Endometrial microvascular endothelial cells (primary cell): Measurements from ENCODE around the gene SH3BGRL2. TPM values are rescaled to one million over a fixed set of nuclear protein-coding genes. Genes with fewer than 3 reads are reported as not detected.
"Not testable (repeated sequence)": the region's sequence is repeated elsewhere in the genome, so short reads cannot be mapped to it uniquely, and the experiment has no call there.

ENCODE experiments used
- in situ Hi-C: cut with HindIII; loops from 2 replicates; pipeline ENCODE4 v1.10.0; 2017; ENCODE audit warnings: low sequenced_read_pairs, low pct_unique_long_range_greater_than_20kb; ENCODE audit errors: inconsistent ontology term
- total RNA-seq: library from RNA; depleted of rRNA; stranded (reverse); fragments of >200 nt; gene quantifications from one replicate; pipeline ENCODE4 v1.2.3, GENCODE V29; 2015; ENCODE audit errors: inconsistent ontology term

The SH3BGRL2 gene
- total RNA-seq, 1 donor from 2014 or later, result 19.6 TPM

GRCh38 chr6:79713701-79714322 is 82.7 kb downstream of the SH3BGRL2 start:
- in situ Hi-C loops, result no loop called here

GRCh38 chr6:79717989-79718388 is 86.9 kb downstream of the SH3BGRL2 start:
- in situ Hi-C loops, result no loop called here

- in situ Hi-C loops, result no loop called here
Measured at GRCh38 chr6:79718509-79719247, 87.5 kb downstream of the SH3BGRL2 start.

- in situ Hi-C loops, result no loop called here
Measured at GRCh38 chr6:79719248-79719960, 88.3 kb downstream of the SH3BGRL2 start.

GRCh38 chr6:79724816-79725215 is 93.7 kb downstream of the SH3BGRL2 start:
- in situ Hi-C loops, result no loop called here

GRCh38 chr6:79731471-79731870 is 100.3 kb downstream of the SH3BGRL2 start:
- in situ Hi-C loops, result no loop called here

GRCh38 chr6:79733388-79733787 is 102.3 kb downstream of the SH3BGRL2 start:
- in situ Hi-C loops, result no loop called here

- in situ Hi-C loops, result no loop called here
Measured at GRCh38 chr6:79734374-79734773, 103.2 kb downstream of the SH3BGRL2 start.

GRCh38 chr6:79735183-79735582 is 104.1 kb downstream of the SH3BGRL2 start:
- in situ Hi-C loops, result no loop called here

- in situ Hi-C loops, result no loop called here
Measured at GRCh38 chr6:79737172-79737571, 106.0 kb downstream of the SH3BGRL2 start.

GRCh38 chr6:79742030-79742429 is 110.9 kb downstream of the SH3BGRL2 start:
- in situ Hi-C loops, result no loop called here

- in situ Hi-C loops, result not testable (repeated sequence)
Measured at GRCh38 chr6:79745282-79745681, 114.2 kb downstream of the SH3BGRL2 start.

- in situ Hi-C loops, result not testable (repeated sequence)
Measured at GRCh38 chr6:79746325-79746724, 115.2 kb downstream of the SH3BGRL2 start.

GRCh38 chr6:79750806-79751205 is 119.7 kb downstream of the SH3BGRL2 start:
- in situ Hi-C loops, result no loop called here

Other genes starting within 250 kb of the SH3BGRL2 start
- gene LCA5, start 93.9 kb upstream of the SH3BGRL2 start, total RNA-seq, result 2.4 TPM